ENCODE results near the gene HLTF.
"Not testable (repeated sequence)": the region's sequence is repeated elsewhere in the genome, so short reads cannot be mapped to it uniquely, and the experiment has no call there.

Gene HLTF

GRCh38 chr3:148992635-148993255 lies 93.6 kb downstream of the HLTF start:
- TF ChIP-seq, protein P1, sequence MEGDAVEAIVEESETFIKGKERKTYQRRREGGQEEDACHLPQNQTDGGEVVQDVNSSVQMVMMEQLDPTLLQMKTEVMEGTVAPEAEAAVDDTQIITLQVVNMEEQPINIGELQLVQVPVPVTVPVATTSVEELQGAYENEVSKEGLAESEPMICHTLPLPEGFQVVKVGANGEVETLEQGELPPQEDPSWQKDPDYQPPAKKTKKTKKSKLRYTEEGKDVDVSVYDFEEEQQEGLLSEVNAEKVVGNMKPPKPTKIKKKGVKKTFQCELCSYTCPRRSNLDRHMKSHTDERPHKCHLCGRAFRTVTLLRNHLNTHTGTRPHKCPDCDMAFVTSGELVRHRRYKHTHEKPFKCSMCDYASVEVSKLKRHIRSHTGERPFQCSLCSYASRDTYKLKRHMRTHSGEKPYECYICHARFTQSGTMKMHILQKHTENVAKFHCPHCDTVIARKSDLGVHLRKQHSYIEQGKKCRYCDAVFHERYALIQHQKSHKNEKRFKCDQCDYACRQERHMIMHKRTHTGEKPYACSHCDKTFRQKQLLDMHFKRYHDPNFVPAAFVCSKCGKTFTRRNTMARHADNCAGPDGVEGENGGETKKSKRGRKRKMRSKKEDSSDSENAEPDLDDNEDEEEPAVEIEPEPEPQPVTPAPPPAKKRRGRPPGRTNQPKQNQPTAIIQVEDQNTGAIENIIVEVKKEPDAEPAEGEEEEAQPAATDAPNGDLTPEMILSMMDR (IDR thresholded peaks at IDR 0.05; ENCODE audit: insufficient read depth, low read depth, low read length, missing control alignments) = no peak

DNA sequence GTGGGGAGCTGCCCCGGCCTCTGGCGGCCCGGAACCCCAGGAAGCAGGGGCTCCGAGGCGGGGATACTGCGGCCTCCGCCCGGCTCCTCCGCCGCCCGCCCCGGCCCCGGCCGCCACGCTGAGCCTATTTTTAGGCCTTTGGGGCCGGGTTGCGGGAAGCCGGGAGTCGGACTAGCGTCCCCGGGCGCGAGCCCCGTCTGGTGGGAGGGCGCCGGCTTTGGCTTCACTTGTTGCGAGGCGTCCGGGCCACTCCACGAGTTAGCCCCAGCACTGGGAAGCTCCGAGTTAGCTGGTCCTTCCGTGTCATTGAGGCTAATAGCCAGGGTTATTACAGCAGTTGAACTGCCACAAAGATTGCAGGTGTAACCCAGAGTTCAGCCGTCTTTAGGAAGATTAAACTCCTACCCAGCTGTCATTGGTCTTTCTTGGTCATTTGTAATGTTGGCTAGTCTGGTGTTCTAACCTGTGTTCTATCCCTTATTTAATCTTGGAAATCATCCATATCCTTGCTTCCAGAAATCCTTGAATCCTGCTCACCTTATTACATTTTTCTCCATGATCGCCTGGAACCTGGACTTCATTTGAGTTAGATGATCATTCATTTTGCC lies 94.2 kb downstream of the HLTF start:
- H3K4me3 ChIP-seq (ENCODE audit: low read length) = peak overlapping the region; percentile 63
- TF ChIP-seq, protein P1 (IDR thresholded peaks at IDR 0.05; ENCODE audit: insufficient read depth, low read depth, low read length, missing control alignments) = no peak
- DNase-seq (ENCODE audit: low read depth) = peak; percentile 27

More at GRCh38 chr3:148992635-148993255, 93.6 kb downstream of the HLTF start:
- no peak for DNase-seq (ENCODE audit: low read depth)
- H3K4me3 ChIP-seq (ENCODE audit: low read length) = peak overlapping the region; percentile 63

DNA sequence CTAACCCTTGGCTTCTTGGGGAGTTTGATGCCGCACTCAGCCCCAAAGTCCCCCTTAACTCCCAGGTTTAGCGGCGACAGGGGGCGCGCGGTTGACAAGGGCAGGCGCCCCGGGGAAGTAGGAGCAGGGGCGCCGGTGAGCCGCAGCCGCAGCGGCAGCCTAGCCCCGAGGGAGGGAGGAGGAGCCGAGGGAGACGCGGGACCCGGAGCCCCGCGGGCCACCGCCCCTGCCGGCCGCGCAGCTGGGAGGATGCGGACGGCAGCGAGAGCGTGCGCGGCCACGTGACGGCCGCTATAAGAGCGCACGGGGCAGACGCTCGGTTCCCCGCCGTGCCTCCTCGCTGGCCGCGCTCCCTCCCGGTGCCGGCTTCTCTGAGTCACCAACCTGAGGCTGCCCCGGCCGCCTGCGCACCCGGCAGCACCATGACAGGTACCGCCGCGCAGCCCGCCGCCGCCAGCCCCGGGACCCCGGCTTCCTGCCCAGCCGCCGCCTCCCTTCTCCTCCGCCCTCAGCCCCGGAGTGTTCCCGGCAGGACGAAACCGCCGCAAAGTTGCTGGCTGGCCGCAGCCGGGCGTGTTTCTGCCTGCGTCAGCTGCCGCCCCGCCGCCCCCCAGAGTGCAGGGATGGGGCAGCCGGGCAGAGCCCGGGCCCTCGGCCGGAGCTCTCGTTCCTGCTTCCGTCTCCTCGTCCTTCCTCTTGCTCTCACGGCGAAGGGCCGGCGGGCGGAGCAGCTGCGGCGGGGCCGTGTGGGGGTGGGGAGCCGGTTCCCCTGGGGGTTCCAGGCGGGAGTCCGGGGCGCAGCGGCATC lies 94.9 kb downstream of the HLTF start, which contains the start of gene GYG1:
TSS of gene GYG1 (plus strand) at position 322 of the 808 bp plus-strand sequence. CDS start at position 423, 101 bp downstream.
- H3K4me3 ChIP-seq (ENCODE audit: low read length) = peak within 1 kb of the TSS; percentile 63
- peak; percentile 85 for DNase-seq (ENCODE audit: low read depth)
- TF ChIP-seq, protein P1 (IDR thresholded peaks at IDR 0.05; ENCODE audit: insufficient read depth, low read depth, low read length, missing control alignments) = peak; percentile 10

DNA sequence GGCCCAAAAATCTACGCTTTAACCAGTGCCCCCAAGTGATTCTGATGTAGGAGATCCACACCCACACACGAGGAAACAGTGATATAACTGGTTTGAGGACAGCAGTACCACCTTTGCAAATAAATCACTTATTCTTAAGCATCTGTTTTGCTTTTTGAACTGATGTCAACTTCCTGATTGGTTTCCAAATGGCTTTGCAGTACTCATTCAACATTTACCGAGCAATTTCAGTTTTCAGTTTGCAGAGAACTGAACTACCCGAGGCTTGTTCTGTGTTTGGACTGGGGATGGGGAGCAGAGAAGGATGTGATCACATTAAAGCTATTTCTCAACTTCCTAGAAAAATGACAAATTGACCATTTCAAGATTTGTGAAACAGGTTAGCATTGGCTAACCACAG lies 96.1 kb downstream of the HLTF start:
- no peak overlapping the region for H3K4me3 ChIP-seq (ENCODE audit: low read length)
- TF ChIP-seq, protein P1 (IDR thresholded peaks at IDR 0.05; ENCODE audit: insufficient read depth, low read depth, low read length, missing control alignments) = no peak
- no peak for DNase-seq (ENCODE audit: low read depth)

DNA sequence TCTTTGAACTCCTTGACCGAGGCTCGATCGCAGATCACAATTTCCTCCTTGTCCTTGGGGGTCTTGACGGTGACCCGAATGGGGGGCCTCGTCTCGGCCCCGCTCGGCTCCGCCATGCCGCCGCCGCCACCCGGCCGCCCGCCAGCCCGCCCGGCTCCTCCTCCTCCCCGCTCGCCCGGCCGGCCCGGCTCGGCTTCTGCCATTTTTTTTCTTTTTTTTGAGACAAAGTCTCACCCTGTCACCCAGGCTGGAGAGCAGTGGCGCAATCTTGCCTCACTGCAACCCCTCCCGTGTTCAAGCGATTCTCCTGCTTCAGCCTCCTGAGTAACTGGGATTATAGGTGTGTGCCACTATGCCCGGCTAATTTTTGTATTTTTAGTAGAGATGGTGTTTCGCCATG lies 98.8 kb downstream of the HLTF start:
- DNase-seq (ENCODE audit: low read depth); H3K4me3 ChIP-seq (ENCODE audit: low read length): not testable (repeated sequence)

GRCh38 chr3:148981273-148981672 lies 105.1 kb downstream of the HLTF start:
- no peak overlapping the region for H3K4me3 ChIP-seq (ENCODE audit: low read length)
- TF ChIP-seq, protein P1 (IDR thresholded peaks at IDR 0.05; ENCODE audit: insufficient read depth, low read depth, low read length, missing control alignments) = no peak
- no peak for DNase-seq (ENCODE audit: low read depth)
